HepG2 (cell line): ENCODE results near the gene ATP1B2. TPM values are rescaled to one million over a fixed set of nuclear protein-coding genes. Genes with fewer than 3 reads are reported as not detected.

Source experiments
- ATAD3A ChIP-seq: sonication (generic); formaldehyde crosslinking; IDR thresholded peaks from 2 replicates; pipeline ENCODE4 v1.4.0; 2020; ENCODE audit warnings: missing genetic modification reagents
- RFX5 ChIP-seq: IDR thresholded peaks from 2 replicates; pipeline ENCODE4 v1.6.1; 2011; ENCODE audit warnings: low read depth, low read length, improper control_type of control experiment
- SUZ12 ChIP-seq: fragments of 150-350 bp; IDR thresholded peaks from 2 replicates; pipeline ENCODE4 v1.6.1; 2014; ENCODE audit warnings: low read depth, low read length
- ZNF672 ChIP-seq: sonication (generic); formaldehyde crosslinking; IDR thresholded peaks from 2 replicates; pipeline ENCODE4 v1.8.1; 2022; ENCODE audit warnings: missing genetic modification reagents
- ZSCAN9 ChIP-seq: IDR thresholded peaks from 2 replicates; pipeline ENCODE4 v1.6.1; 2016; ENCODE audit warnings: borderline replicate concordance
- polyA plus RNA-seq, 8 experiments: library from polyadenylated mRNA; depleted of rRNA in 3 of 8; stranded (reverse) in 7 of 8; unstranded in 1 of 8; fragments of >200 nt; fragmentation: Illumina TruSeq in 4 of 8; extraction: Trizol in 4 of 8; gene quantifications; 2 replicates each; pipeline versions ENCODE4 v1.2.1 to v1.2.3, GENCODE V29; 2011 to 2016; ENCODE audit warnings: low read depth in 4 of 8, missing spikeins in 1 of 8, mixed read lengths in 1 of 8; ENCODE audit not compliant: insufficient read depth in 1 of 8
- total RNA-seq, 5 experiments: library from RNA; depleted of rRNA; stranded (reverse); fragments of >200 nt; fragmentation: Illumina TruSeq; extraction: Trizol; gene quantifications; 2 replicates each; pipeline ENCODE4 v1.2.3, GENCODE V29; 2016; ENCODE audit warnings: low read depth in 1 of 5
- TF ChIP-seq, protein P1 (sequence below): sonication (generic); formaldehyde crosslinking; conservative IDR thresholded peaks from 2 replicates; pipeline ENCODE4 v1.4.0; 2020; ENCODE audit warnings: missing genetic modification reagents
- TF ChIP-seq, protein P2 (sequence below): sonication (generic); formaldehyde crosslinking; IDR thresholded peaks from 2 replicates; pipeline ENCODE4 v1.9.0; 2021; ENCODE audit warnings: missing genetic modification reagents, mild to moderate bottlenecking, borderline replicate concordance
- TF ChIP-seq, protein P3 (sequence below): sonication (generic); formaldehyde crosslinking; conservative IDR thresholded peaks from 2 replicates; pipeline ENCODE4 v1.8.0; 2022; ENCODE audit warnings: low read depth, missing genetic modification reagents
- TF ChIP-seq, protein P4 (sequence below): sonication (generic); formaldehyde crosslinking; IDR thresholded peaks from 2 replicates; pipeline ENCODE4 v1.5.1; 2020; ENCODE audit warnings: mild to moderate bottlenecking, missing genetic modification reagents, borderline replicate concordance

ATP1B2 gene
- total and polyA plus RNA-seq, 2 of the 13 experiments (the other 11 are each of a cell fraction or from before 2014, with no cell fraction given), result not detected

DNA sequence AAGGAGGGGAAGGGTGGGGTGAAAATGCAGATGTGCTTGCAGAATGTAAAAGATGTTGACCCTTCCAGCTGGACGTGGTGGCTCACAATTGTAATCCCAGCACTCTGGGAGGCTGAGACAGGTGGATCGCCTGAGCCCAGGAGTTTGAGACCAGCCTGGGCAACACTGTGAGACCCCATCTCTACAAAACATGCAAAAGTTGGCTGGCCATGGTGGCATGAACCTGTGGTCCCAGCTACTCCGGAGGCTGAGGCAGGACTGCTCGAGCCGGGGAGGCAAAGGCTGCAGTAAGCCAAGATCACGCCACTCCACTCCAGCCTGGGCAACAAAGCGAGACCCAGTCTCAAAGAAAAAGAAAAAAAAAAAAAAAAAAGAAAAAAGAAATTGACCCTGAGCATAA, 17.8 kb downstream of the ATP1B2 start (continued):
- TF ChIP-seq, protein P1, sequence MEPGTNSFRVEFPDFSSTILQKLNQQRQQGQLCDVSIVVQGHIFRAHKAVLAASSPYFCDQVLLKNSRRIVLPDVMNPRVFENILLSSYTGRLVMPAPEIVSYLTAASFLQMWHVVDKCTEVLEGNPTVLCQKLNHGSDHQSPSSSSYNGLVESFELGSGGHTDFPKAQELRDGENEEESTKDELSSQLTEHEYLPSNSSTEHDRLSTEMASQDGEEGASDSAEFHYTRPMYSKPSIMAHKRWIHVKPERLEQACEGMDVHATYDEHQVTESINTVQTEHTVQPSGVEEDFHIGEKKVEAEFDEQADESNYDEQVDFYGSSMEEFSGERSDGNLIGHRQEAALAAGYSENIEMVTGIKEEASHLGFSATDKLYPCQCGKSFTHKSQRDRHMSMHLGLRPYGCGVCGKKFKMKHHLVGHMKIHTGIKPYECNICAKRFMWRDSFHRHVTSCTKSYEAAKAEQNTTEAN (CRISPR knock-in tag), result no peak
- TF ChIP-seq, protein P2, sequence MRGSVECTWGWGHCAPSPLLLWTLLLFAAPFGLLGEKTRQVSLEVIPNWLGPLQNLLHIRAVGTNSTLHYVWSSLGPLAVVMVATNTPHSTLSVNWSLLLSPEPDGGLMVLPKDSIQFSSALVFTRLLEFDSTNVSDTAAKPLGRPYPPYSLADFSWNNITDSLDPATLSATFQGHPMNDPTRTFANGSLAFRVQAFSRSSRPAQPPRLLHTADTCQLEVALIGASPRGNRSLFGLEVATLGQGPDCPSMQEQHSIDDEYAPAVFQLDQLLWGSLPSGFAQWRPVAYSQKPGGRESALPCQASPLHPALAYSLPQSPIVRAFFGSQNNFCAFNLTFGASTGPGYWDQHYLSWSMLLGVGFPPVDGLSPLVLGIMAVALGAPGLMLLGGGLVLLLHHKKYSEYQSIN (CRISPR knock-in tag), result no peak
- TF ChIP-seq, protein P3, sequence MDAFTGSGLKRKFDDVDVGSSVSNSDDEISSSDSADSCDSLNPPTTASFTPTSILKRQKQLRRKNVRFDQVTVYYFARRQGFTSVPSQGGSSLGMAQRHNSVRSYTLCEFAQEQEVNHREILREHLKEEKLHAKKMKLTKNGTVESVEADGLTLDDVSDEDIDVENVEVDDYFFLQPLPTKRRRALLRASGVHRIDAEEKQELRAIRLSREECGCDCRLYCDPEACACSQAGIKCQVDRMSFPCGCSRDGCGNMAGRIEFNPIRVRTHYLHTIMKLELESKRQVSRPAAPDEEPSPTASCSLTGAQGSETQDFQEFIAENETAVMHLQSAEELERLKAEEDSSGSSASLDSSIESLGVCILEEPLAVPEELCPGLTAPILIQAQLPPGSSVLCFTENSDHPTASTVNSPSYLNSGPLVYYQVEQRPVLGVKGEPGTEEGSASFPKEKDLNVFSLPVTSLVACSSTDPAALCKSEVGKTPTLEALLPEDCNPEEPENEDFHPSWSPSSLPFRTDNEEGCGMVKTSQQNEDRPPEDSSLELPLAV (CRISPR knock-in tag), result no peak
- TF ChIP-seq SUZ12, result no peak
- no peak for TF ChIP-seq RFX5
- TF ChIP-seq, protein P4, sequence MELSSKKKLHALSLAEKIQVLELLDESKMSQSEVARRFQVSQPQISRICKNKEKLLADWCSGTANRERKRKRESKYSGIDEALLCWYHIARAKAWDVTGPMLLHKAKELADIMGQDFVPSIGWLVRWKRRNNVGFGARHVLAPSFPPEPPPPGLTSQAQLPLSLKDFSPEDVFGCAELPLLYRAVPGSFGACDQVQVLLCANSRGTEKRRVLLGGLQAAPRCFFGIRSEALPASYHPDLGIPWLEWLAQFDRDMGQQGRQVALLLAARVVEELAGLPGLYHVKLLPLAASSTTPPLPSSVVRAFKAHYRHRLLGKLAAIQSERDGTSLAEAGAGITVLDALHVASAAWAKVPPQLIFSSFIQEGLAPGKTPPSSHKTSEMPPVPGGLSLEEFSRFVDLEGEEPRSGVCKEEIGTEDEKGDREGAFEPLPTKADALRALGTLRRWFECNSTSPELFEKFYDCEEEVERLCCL (CRISPR knock-in tag), result no peak
- no peak for TF ChIP-seq ZSCAN9 (CRISPR knock-in tag)
- TF ChIP-seq ZNF672 (CRISPR knock-in tag), result no peak
- no peak for TF ChIP-seq ATAD3A
